ENCODE results near the gene GSTCD.
"Not testable (repeated sequence)": the region's sequence is repeated elsewhere in the genome, so short reads cannot be mapped to it uniquely, and the experiment has no call there.

Gene GSTCD

GRCh38 chr4:105715692-105716278, 7.2 kb downstream of the GSTCD start:
- DNase-seq: no peak

- no peak for DNase-seq
Observed at GRCh38 chr4:105719204-105719603, 10.6 kb downstream of the GSTCD start.

GRCh38 chr4:105725623-105726022, 17.0 kb downstream of the GSTCD start:
- DNase-seq: no peak

DNA sequence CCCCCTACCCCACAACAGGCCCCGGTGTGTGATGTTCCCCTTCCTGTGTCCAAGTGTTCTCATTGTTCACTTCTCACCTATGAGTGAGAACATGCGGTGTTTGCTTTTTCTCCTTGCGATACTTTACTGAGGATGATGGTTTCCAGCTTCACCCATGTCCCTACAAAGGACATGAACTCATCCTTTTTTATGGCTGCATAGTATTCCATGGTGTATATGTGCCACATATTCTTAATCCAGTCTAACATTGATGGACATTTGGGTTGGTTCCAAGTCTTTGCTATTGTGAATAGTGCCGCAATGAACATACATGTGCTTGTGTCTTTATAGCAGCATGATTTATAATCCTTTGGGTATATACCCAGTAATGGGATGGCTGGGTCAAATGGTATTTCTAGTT, 21.3 kb downstream of the GSTCD start:
- not testable (repeated sequence) for DNase-seq

GRCh38 chr4:105735217-105735616, 26.6 kb downstream of the GSTCD start:
- not testable (repeated sequence) for DNase-seq

DNA sequence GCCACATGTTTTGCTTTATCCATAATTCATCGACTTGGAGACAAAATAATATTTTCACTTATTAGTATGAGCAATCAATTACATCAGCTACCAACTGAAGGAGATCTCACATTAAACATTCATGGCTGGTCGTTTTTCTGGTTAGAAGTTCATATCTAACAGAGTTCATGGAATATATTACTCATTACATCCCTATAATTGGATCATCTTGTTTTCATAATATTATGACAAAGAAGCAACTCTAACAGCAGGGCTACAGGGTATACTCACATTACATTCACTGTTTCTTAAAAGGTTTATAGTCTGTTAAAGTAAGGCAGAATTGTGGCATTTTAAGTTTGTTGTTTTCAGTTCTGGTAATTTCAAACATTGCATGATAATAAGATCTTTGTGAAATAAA, 33.0 kb downstream of the GSTCD start:
- DNase-seq: no peak

GRCh38 chr4:105748222-105748621, 39.6 kb downstream of the GSTCD start:
- no peak for DNase-seq

GRCh38 chr4:105751718-105752299, 43.2 kb downstream of the GSTCD start:
- no peak for DNase-seq

DNA sequence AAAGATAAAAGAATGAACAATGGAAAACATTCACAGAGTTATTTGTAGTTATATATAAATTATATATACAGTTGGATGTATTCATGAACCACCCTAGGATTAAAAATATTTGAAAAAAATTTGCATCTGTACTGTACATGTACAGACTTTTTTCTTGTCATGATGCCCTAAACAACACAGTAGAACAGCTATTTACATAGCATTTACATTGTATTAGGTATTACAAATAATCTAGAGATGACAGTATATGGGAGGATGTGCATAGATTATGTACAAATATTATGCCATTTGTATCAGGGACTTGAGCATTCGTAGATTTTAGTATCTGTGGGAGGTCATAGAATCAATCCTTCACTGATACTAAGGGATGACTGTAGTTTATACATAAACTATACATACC, 44.8 kb downstream of the GSTCD start:
- no peak for DNase-seq

DNA sequence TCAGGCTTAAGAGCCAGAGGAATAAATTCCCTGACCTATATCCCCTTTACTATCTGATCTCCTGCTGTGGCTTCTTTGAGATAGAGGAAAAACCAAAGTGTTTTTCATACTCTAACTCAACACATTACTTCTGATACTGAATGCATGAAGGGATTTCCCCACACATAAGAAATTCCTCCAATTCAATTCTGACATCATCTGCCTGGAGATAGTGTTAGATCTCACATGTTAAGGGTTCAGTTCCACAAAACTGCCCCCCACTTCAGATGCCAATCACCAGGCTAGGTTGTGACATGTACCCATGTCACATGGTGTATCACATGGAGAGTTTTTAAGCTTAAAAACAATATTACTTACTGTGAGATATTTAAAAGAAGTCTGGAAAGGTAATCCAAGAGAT, 46.8 kb downstream of the GSTCD start:
- DNase-seq: no peak

DNA sequence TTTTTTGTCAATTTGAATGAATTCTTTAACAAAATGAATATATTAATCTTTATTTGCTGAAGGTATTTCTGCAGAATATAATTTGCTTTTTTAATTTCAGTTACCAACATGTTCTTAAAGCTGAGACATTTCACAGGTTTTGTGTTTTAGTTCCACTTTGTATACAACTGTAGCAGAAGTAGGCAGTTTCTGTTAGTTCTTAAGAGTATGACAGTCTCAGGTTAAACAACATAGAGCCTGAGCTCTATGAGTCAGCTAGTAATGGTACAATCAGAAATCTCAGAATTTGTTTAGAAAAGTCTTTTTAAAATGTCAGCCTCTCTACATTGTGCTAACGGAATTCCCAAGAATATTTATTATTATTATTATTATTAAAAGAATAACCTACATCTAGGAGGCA, 50.4 kb downstream of the GSTCD start:
- DNase-seq: no peak

GRCh38 chr4:105765690-105766407, 57.3 kb downstream of the GSTCD start:
- no peak for DNase-seq

DNA sequence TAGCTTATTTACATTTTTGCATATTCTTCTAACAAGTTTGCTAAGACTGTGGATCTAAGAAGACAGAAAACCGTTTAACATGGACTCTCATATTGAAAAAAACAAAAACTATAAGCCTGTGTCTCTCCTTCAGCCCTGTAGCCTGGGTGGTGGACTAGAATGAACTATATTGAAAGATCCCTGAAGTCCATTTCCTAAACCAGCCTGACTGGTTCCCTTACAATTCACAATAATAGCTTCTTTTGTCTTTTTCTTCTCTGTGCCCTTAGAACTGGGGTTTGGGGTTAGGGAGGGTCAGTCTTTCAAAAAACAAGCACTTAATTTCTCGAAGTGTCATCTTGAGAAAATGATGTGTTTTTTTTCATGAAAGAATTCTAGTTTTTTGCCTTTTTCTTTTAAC, 59.0 kb downstream of the GSTCD start:
- no peak for DNase-seq

- not testable (repeated sequence) for DNase-seq
Observed at GRCh38 chr4:105770524-105770923, 61.9 kb downstream of the GSTCD start.

DNA sequence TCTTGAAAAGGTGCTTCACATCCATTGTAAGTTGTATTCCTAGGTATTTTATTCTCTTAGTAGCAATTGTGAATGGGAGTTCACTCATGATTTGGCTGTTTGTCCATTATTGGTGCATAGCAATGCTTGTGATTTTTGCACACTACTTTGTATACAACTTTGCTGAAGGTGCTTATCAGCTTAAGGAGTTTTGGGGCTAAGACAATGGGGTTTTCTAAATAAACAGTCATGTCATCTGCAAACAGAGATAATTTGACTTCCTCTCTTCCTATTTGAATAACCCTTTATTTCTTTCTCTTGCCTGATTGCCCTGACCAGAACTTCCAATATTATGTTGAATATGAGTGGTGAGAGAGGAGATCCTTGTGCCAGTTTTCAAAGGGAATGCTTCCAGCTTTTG, 63.5 kb downstream of the GSTCD start:
- not testable (repeated sequence) for DNase-seq

GRCh38 chr4:105775760-105776415, 67.3 kb downstream of the GSTCD start:
- not testable (repeated sequence) for DNase-seq

GRCh38 chr4:105780176-105780575, 71.6 kb downstream of the GSTCD start:
- no peak for DNase-seq

DNA sequence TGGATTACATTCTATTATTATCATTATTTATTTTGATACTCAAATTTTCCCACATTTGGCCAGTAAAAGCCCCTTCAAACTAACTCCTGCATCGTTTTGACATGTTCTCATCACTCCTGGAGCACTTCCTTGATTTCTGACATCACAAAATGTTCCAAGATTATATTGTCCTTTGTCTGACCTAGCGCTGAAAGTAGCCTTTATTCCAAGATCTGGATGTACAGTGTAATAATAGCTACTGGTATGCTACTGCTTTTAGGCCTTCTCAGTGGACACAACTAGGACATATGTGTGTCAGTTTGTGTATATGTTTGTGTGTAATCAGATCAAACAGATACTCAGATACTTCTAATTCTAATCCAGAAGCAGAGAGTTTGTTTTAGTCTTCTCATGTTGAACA, 76.2 kb downstream of the GSTCD start:
- DNase-seq: no peak

DNA sequence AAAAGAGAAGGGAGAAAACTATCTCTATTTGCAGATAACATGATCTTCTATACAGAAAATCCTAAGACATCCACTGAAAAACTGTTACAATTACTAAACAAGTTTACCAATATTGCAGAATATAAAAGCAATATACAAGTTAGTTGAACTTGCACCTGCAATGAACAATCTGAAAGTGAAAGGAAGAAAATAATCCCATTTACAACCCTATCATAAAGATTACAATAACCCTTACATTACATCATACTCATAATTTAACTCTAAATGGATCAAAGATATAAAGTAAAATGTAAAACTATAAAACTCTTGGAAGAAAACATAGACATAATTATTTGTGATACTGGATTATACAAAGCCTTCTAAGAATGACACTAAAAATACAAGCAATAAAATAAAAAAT, 77.2 kb downstream of the GSTCD start:
- no peak for DNase-seq

- DNase-seq: no peak
Observed at GRCh38 chr4:105786748-105787147, 78.2 kb downstream of the GSTCD start.

GRCh38 chr4:105797225-105797624, 88.6 kb downstream of the GSTCD start:
- no peak for DNase-seq

GRCh38 chr4:105805501-105806120, 97.0 kb downstream of the GSTCD start:
- DNase-seq: no peak

DNA sequence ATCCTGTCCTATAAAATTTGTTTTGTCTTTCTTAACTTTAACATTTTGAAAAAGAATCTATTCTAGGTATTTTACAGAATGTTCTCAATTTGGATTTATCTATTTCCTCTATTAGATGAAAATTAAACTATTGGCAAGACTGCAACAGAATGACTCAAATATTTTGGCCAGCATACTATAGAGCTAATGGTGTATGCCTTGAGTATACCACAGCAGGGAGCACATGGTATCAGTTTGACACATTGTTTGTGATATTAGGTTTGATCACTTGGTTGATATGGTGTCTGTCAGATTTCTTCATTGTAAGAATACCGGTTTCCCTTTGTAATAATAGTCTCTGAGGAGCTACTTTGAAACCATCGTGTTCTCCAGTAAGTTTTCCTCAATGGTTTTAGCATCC, 98.9 kb downstream of the GSTCD start:
- no peak for DNase-seq

Measured in activated CD8-positive, alpha-beta memory T cell treated with anti-CD3 and anti-CD28 coated beads, Interleukin-2, amount 50 U/mL, for 48 hours (primary cell).